Caco-2 (cell line): ENCODE data around the gene NXPH3. TPM values are rescaled to one million over a fixed set of nuclear protein-coding genes. Genes with fewer than 3 reads are reported as not detected.

Source experiments
- BruUV-seq: library from RNA; stranded (reverse); fragments of 400-500 nt; replicated peaks from 2 replicates; lab custom pipeline; 2021; lab: Mats Ljungman, UMichigan
- CTCF ChIA-PET: fragments of 300-600 bp; sonication (Branson Sonifier 250); formaldehyde crosslinking; loops from one replicate; lab custom pipeline; 2022; ENCODE audit warnings: antibody characterized with exemption; lab: Charles Lee
- POLR2A ChIA-PET: fragments of 300-600 bp; sonication (Branson Sonifier 250); formaldehyde crosslinking; loops from one replicate; lab custom pipeline; 2022; ENCODE audit warnings: antibody characterized with exemption; lab: Charles Lee
- DNase-seq, 2 experiments: peaks; one replicate each; pipeline versions ENCODE4 v3.0.0 to v3.0.0-alpha.2; 2020 to 2022
- H3K27me3 ChIP-seq: replicated peaks from 2 replicates; pipeline ENCODE4 v1.6.0; 2011; ENCODE audit warnings: low read length; ENCODE audit not compliant: control insufficient read depth, insufficient read depth
- H3K36me3 ChIP-seq: 2 replicates; pipeline ENCODE4 v1.5.1; 2011; ENCODE audit warnings: low read length; ENCODE audit not compliant: control insufficient read depth, insufficient read depth
- H3K4me1 ChIP-seq: fragments of 250-450 bp; sonication (Bioruptor Pico); 2 replicates; pipeline ENCODE4 v1.5.1; 2020; ENCODE audit warnings: mild to moderate bottlenecking
- H3K4me3 ChIP-seq: 2 replicates; pipeline ENCODE4 v1.5.1; 2011; ENCODE audit warnings: low read depth, mild to moderate bottlenecking, control low read depth, low read length
- H3K9me3 ChIP-seq: fragments of 250-450 bp; sonication (Bioruptor Pico); 2 replicates; pipeline ENCODE4 v1.5.1; 2020; ENCODE audit warnings: mild to moderate bottlenecking, moderate library complexity
- H3K27ac Mint-ChIP-seq: one replicate; pipeline ENCODE4 v1.8.0; 2022; ENCODE audit warnings: mixed read lengths; ENCODE audit not compliant: unreplicated experiment
- H3K27me3 Mint-ChIP-seq: one replicate; pipeline ENCODE4 v1.8.0; 2022; ENCODE audit warnings: mixed read lengths; ENCODE audit not compliant: insufficient read depth, unreplicated experiment
- H3K36me3 Mint-ChIP-seq: one replicate; pipeline ENCODE4 v1.8.0; 2022; ENCODE audit warnings: mild to moderate bottlenecking, mixed read lengths; ENCODE audit not compliant: insufficient read depth, unreplicated experiment
- H3K4me1 Mint-ChIP-seq: one replicate; pipeline ENCODE4 v1.8.0; 2022; ENCODE audit warnings: low read depth, mixed read lengths; ENCODE audit not compliant: unreplicated experiment
- H3K4me3 Mint-ChIP-seq: one replicate; pipeline ENCODE4 v1.8.0; 2022; ENCODE audit warnings: mild to moderate bottlenecking, moderate library complexity, mixed read lengths; ENCODE audit not compliant: unreplicated experiment
- H3K9me3 Mint-ChIP-seq: one replicate; pipeline ENCODE4 v1.8.0; 2022; ENCODE audit warnings: mixed read lengths; ENCODE audit not compliant: unreplicated experiment
- CTCF ChIP-seq, 2 experiments: fragments of 200-600 bp in 1 of 2; IDR thresholded peaks; 1 replicate in 1 of 2; 2 replicates in 1 of 2; pipeline versions ENCODE4 v1.5.1 to v1.8.0; 2011 to 2022; ENCODE audit warnings: antibody characterized with exemption in 1 of 2, control low read depth in 1 of 2, inconsistent platforms in 1 of 2, low read depth in 1 of 2, low read length in 1 of 2, mild to moderate bottlenecking in 1 of 2, moderate library complexity in 1 of 2; ENCODE audit not compliant: insufficient read depth in 1 of 2, severe bottlenecking in 1 of 2, unreplicated experiment in 1 of 2
- intact Hi-C: fragments of 100-400 bp; cut with micrococcal nuclease; formaldehyde crosslinking; loops from one replicate; pipeline ENCODE4 v1.10.0; 2022; ENCODE audit not compliant: unreplicated experiment
- total RNA-seq: library from RNA; stranded (reverse); gene quantifications from 2 replicates; pipeline ENCODE4 v1.2.3, GENCODE V29; 2022

Gene NXPH3
- total RNA-seq, 1 experiment from 2014 or later, result 2.0 TPM

GRCh38 chr17:49589577-49589927, 13.9 kb downstream of the NXPH3 start:
- Mint-ChIP-seq H3K4me3 (no peak overlapping the region), H3K27ac (no peak overlapping the region), H3K27me3 (no peaks in the 10 kb centered on the region), H3K9me3 (no peaks in the 10 kb centered on the region), H3K36me3 (no peaks in the 10 kb centered on the region), H3K4me1 (no peaks in the 10 kb centered on the region)
- TF ChIP-seq CTCF (IDR thresholded peaks at IDR 0.05; ENCODE audit: insufficient read depth in 1 of 2, low read depth in 1 of 2, low read length in 1 of 2, severe bottlenecking in 1 of 2, unreplicated experiment in 1 of 2), result no peak
- DNase-seq, result no peak
- H3K4me3 ChIP-seq, result no peak overlapping the region
- ChIA-PET CTCF (no interaction called here), POLR2A (no interaction called here)
- H3K27me3 ChIP-seq, result no peaks in the 10 kb centered on the region
- no peaks in the 10 kb centered on the region for H3K36me3 ChIP-seq
- H3K4me1 ChIP-seq, result no peaks in the 10 kb centered on the region
- intact Hi-C loops, result no loop called here
- no TSS peak for BruUV-seq
- no peaks in the 10 kb centered on the region for H3K9me3 ChIP-seq

GRCh38 chr17:49590874-49591273, 15.2 kb downstream of the NXPH3 start:
- H3K4me3 ChIP-seq, result no peak overlapping the region
- no peaks in the 10 kb centered on the region for H3K36me3 Mint-ChIP-seq
- peaks cover 4% of the 10 kb centered on the region; the same call in 1 of the 2 replicates for H3K4me1 ChIP-seq
- BruUV-seq, result no TSS peak
- no peaks in the 10 kb centered on the region for H3K9me3 ChIP-seq
- no peak overlapping the region for H3K27ac Mint-ChIP-seq
- intact Hi-C loops, result no loop called here
- H3K27me3 Mint-ChIP-seq, result no peaks in the 10 kb centered on the region
- H3K4me3 Mint-ChIP-seq, result no peak overlapping the region
- no peak for DNase-seq
- TF ChIP-seq CTCF (IDR thresholded peaks at IDR 0.05; ENCODE audit: insufficient read depth in 1 of 2, low read depth in 1 of 2, low read length in 1 of 2, severe bottlenecking in 1 of 2, unreplicated experiment in 1 of 2), result no peak
- no peaks in the 10 kb centered on the region for H3K27me3 ChIP-seq
- H3K9me3 Mint-ChIP-seq, result no peaks in the 10 kb centered on the region
- peaks cover under 1% of the 10 kb centered on the region; the same call in 1 of the 2 replicates for H3K36me3 ChIP-seq
- ChIA-PET CTCF (no interaction called here), POLR2A (no interaction called here)
- no peaks in the 10 kb centered on the region for H3K4me1 Mint-ChIP-seq

GRCh38 chr17:49592263-49592662, 16.6 kb downstream of the NXPH3 start:
- Histone ChIP-seq H3K4me3 (no peak overlapping the region), H3K36me3 (peaks cover 3% of the 10 kb centered on the region; the same call in 1 of the 2 replicates), H3K27me3 (no peaks in the 10 kb centered on the region), H3K4me1 (peaks cover 4% of the 10 kb centered on the region; the same call in 1 of the 2 replicates), H3K9me3 (no peaks in the 10 kb centered on the region)
- no peak for TF ChIP-seq CTCF (IDR thresholded peaks at IDR 0.05; ENCODE audit: insufficient read depth in 1 of 2, low read depth in 1 of 2, low read length in 1 of 2, severe bottlenecking in 1 of 2, unreplicated experiment in 1 of 2)
- no peak for DNase-seq
- peaks cover 5% of the 10 kb centered on the region for H3K36me3 Mint-ChIP-seq
- no peak overlapping the region for H3K4me3 Mint-ChIP-seq
- intact Hi-C loops, result no loop called here
- no peak overlapping the region for H3K27ac Mint-ChIP-seq
- H3K27me3 Mint-ChIP-seq, result no peaks in the 10 kb centered on the region
- H3K9me3 Mint-ChIP-seq, result no peaks in the 10 kb centered on the region
- CTCF ChIA-PET, result interaction anchor here (1.9 kb wide), 1 partner anchor 22 kb away, joined by 6 read pairs; no protein-coding TSS in a partner anchor
- POLR2A ChIA-PET, result no interaction called here
- peaks cover 9% of the 10 kb centered on the region for H3K4me1 Mint-ChIP-seq
- no TSS peak for BruUV-seq
